Trophoblast cell (in vitro differentiated cells and primary cell): ENCODE results near the gene LIG3.
A peak's percentile ranks its signal among the peaks of the same experiment; 100 is the strongest.

Experiments
- DNase-seq, 2 donors: peaks; one replicate each; pipeline ENCODE4 v3.0.0-alpha.2; 2016
- H2AFZ ChIP-seq: 2 replicates; pipeline ENCODE4 v1.6.1; 2013; ENCODE audit warnings: low read length, moderate library complexity, mild to moderate bottlenecking; ENCODE audit not compliant: insufficient read depth, poor library complexity
- H2AK5ac ChIP-seq: 2 replicates; pipeline ENCODE4 v1.6.1; 2013; ENCODE audit warnings: mild to moderate bottlenecking, low read length
- H2BK120ac ChIP-seq: 2 replicates; pipeline ENCODE4 v1.6.1; 2013; ENCODE audit warnings: low read length, mild to moderate bottlenecking, moderate library complexity; ENCODE audit not compliant: insufficient read depth, poor library complexity
- H2BK12ac ChIP-seq: 2 replicates; pipeline ENCODE4 v1.6.1; 2013; ENCODE audit warnings: mild to moderate bottlenecking, low read length, moderate library complexity
- H2BK5ac ChIP-seq: 2 replicates; pipeline ENCODE4 v1.6.1; 2013; ENCODE audit warnings: low read length, low read depth, moderate library complexity, mild to moderate bottlenecking; ENCODE audit not compliant: poor library complexity
- H3K14ac ChIP-seq: 2 replicates; pipeline ENCODE4 v1.6.1; 2013; ENCODE audit warnings: mild to moderate bottlenecking, low read length
- H3K18ac ChIP-seq: 2 replicates; pipeline ENCODE4 v1.6.1; 2013; ENCODE audit warnings: mild to moderate bottlenecking, low read length
- H3K23ac ChIP-seq: 2 replicates; pipeline ENCODE4 v1.6.1; 2013; ENCODE audit warnings: low read length
- H3K27ac ChIP-seq: 2 replicates; pipeline ENCODE4 v1.5.1; 2013; ENCODE audit warnings: low read depth, mild to moderate bottlenecking, inconsistent platforms, low read length, moderate library complexity
- H3K27me3 ChIP-seq: 2 replicates; pipeline ENCODE4 v1.6.1; 2013; ENCODE audit warnings: inconsistent platforms, mild to moderate bottlenecking, low read length, moderate library complexity; ENCODE audit not compliant: insufficient read depth
- H3K36me3 ChIP-seq, 2 experiments: 1 replicate in 1 of 2; 2 replicates in 1 of 2; pipeline ENCODE4 v1.6.1; 2013; ENCODE audit warnings: low read length in 2 of 2, mild to moderate bottlenecking in 2 of 2, moderate library complexity in 1 of 2; ENCODE audit not compliant: insufficient read depth in 2 of 2, control insufficient read depth in 1 of 2
- H3K4ac ChIP-seq: 2 replicates; pipeline ENCODE4 v1.6.1; 2013; ENCODE audit warnings: low read depth, mild to moderate bottlenecking, low read length, moderate library complexity
- H3K4me1 ChIP-seq, 2 experiments: 1 replicate in 1 of 2; 2 replicates in 1 of 2; pipeline ENCODE4 v1.6.1; 2013; ENCODE audit warnings: low read length in 2 of 2, mild to moderate bottlenecking in 2 of 2, moderate library complexity in 1 of 2; ENCODE audit not compliant: insufficient read depth in 2 of 2, control insufficient read depth in 1 of 2
- H3K4me2 ChIP-seq: 2 replicates; pipeline ENCODE4 v1.6.1; 2013; ENCODE audit warnings: inconsistent platforms, mild to moderate bottlenecking, low read length, moderate library complexity
- H3K4me3 ChIP-seq: 2 replicates; pipeline ENCODE4 v1.5.1; 2013; ENCODE audit warnings: mild to moderate bottlenecking, low read depth, low read length, inconsistent platforms
- H3K79me1 ChIP-seq: one replicate; pipeline ENCODE4 v1.6.1; 2013; ENCODE audit warnings: low read length
- H3K79me2 ChIP-seq: 2 replicates; pipeline ENCODE4 v1.6.1; 2013; ENCODE audit warnings: low read length, mild to moderate bottlenecking; ENCODE audit not compliant: control insufficient read depth, insufficient read depth, poor library complexity
- H3K9ac ChIP-seq: 2 replicates; pipeline ENCODE4 v1.6.1; 2013; ENCODE audit warnings: mild to moderate bottlenecking, low read length
- H3K9me3 ChIP-seq: 2 replicates; pipeline ENCODE4 v1.6.1; 2013; ENCODE audit warnings: low read depth, mild to moderate bottlenecking, control low read depth, inconsistent platforms, low read length; ENCODE audit not compliant: insufficient read depth
- H4K12ac ChIP-seq: 2 replicates; pipeline ENCODE4 v1.6.1; 2013; ENCODE audit warnings: low read depth, mild to moderate bottlenecking, low read length, moderate library complexity
- H4K8ac ChIP-seq: 2 replicates; pipeline ENCODE4 v1.6.1; 2013; ENCODE audit warnings: low read depth, mild to moderate bottlenecking, low read length, moderate library complexity
- H4K91ac ChIP-seq: one replicate; pipeline ENCODE4 v1.6.1; 2013; ENCODE audit warnings: low read depth, mild to moderate bottlenecking, low read length, moderate library complexity
- WGBS: extraction: QIAGEN DNeasy Blood & Tissue Kit; methylation state at CpG from one replicate; pipeline ENCODE4 v1.1.7; 2013; ENCODE audit warnings: missing lambda C conversion rate; ENCODE audit not compliant: insufficient read length, insufficient coverage; ENCODE audit errors: extremely low coverage; 5-methylcytosine and 5-hydroxymethylcytosine counted together

The LIG3 gene

DNA sequence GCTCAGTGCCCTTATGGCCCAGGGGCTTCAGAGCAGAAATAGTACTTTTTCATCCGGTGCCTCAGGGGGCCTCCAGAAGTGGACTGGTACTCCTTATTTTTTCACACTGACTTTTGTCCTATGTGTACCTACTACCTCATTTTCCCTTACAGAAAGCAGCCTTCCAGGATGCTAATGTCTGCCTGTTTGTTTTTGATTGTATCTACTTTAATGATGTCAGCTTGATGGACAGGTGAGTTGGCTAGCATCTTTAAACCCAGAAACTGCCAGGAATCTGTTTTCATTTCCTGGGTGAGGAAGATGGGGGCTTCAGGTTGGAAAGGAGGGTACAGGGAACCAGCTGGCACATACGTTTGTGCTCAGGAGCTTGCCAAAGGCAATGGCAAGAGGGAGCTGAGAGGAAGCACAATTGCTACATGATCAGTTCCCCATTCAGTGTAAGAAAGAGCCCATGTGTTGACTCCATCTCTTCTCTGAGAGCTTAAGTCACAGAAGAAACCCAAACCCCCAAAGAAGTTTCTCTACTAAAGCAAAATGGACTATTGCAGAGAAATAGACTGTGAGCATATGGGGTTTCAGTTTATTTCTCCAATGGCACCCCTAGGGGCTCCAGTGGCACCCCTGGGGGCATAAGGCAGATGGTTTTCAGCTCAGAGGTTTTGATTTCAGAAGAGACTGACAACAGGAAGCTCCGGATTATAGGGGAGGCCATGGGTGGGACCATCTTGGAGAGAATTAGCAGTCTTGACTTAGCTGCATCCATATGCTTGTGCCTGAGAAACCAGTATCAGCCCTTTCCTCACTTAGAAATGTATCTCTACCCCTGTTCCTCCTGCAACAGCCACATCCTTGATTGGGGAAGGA is 16.3 kb downstream of the LIG3 start:
- Histone ChIP-seq H3K79me2 (no peaks in the 10 kb centered on the region), H2BK120ac (no peak overlapping the region), H3K4me2 (no peak overlapping the region), H4K12ac (no peak overlapping the region), H3K4me3 (no peak overlapping the region), H3K27me3 (no peaks in the 10 kb centered on the region), H3K27ac (no peak overlapping the region), H3K36me3 (peaks cover 46 to 83% of the 10 kb centered on the region in 2 experiments), H3K9me3 (no peaks in the 10 kb centered on the region), H2AFZ (no peak overlapping the region), H3K79me1 (no peaks in the 10 kb centered on the region), H3K23ac (no peak overlapping the region), H3K14ac (no peak overlapping the region), H3K4ac (no peak overlapping the region), H2AK5ac (no peak overlapping the region), H4K8ac (no peak overlapping the region), H2BK5ac (no peak overlapping the region), H3K9ac (no peak overlapping the region), H4K91ac (no peak overlapping the region), H2BK12ac (no peak overlapping the region), H3K4me1 (peaks cover 0 to 3% of the 10 kb centered on the region in 2 experiments), H3K18ac (no peak overlapping the region)
- no peak for DNase-seq
- no CpG with 5 or more reads among the region's 3 CpGs for WGBS

DNA sequence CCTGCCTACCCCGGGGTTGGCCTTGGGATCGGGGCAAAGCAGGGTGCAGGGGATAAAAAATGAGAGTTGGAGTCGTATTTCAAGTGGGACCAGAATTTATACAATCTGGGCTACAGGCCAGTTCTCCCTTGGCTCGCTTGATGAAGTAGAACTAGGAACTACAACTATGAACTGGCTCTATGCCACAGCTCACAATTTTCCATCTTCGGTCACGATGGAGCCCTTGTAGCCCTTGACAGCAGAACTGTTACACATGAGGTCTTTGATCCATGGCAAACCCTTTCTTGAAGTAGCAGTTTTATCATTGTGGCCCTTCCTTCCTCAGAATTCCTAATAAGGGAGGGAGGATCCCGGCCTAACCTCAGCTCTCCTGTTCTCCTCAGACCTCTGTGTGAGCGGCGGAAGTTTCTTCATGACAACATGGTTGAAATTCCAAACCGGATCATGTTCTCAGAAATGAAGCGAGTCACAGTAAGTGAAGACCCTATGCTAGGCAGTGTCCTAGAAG is 17.1 kb downstream of the LIG3 start:
- WGBS, result no CpG with 5 or more reads among the region's 11 CpGs
- H3K27ac ChIP-seq, result no peak overlapping the region

GRCh38 chr17:34998205-34998604 is 17.9 kb downstream of the LIG3 start:
- Histone ChIP-seq H3K9me3 (no peaks in the 10 kb centered on the region), H3K27me3 (no peaks in the 10 kb centered on the region), H2BK12ac (no peak overlapping the region), H3K4me1 (peaks cover 0 to 3% of the 10 kb centered on the region in 2 experiments), H3K9ac (no peak overlapping the region), H2AK5ac (no peak overlapping the region), H3K4me2 (no peak overlapping the region), H3K36me3 (peaks cover 55 to 83% of the 10 kb centered on the region in 2 experiments), H3K4ac (no peak overlapping the region), H2BK5ac (no peak overlapping the region), H2BK120ac (no peak overlapping the region), H3K14ac (no peak overlapping the region), H2AFZ (no peak overlapping the region), H3K4me3 (no peak overlapping the region), H3K27ac (no peak overlapping the region), H3K18ac (no peak overlapping the region), H3K79me2 (no peaks in the 10 kb centered on the region), H4K8ac (no peak overlapping the region), H3K23ac (no peak overlapping the region), H3K79me1 (no peaks in the 10 kb centered on the region), H4K12ac (no peak overlapping the region), H4K91ac (no peak overlapping the region)
- peak; percentile 43 to 63 for DNase-seq
- WGBS, result no CpG with 5 or more reads among the region's 5 CpGs

More for the DNA sequence above, 17.1 kb downstream of the LIG3 start:
- Histone ChIP-seq H4K8ac (no peak overlapping the region), H3K23ac (no peak overlapping the region), H3K4me1 (peaks cover 0 to 3% of the 10 kb centered on the region in 2 experiments), H2BK5ac (no peak overlapping the region), H3K9me3 (no peaks in the 10 kb centered on the region), H3K14ac (no peak overlapping the region), H3K18ac (no peak overlapping the region), H3K79me2 (no peaks in the 10 kb centered on the region), H3K4ac (no peak overlapping the region), H2BK12ac (no peak overlapping the region), H2AFZ (no peak overlapping the region), H3K4me2 (no peak overlapping the region), H3K4me3 (no peak overlapping the region), H2BK120ac (no peak overlapping the region), H3K79me1 (no peaks in the 10 kb centered on the region), H3K9ac (no peak overlapping the region), H3K27me3 (no peaks in the 10 kb centered on the region), H3K36me3 (peaks cover 49 to 83% of the 10 kb centered on the region in 2 experiments), H4K91ac (no peak overlapping the region), H4K12ac (no peak overlapping the region), H2AK5ac (no peak overlapping the region)
- no peak for DNase-seq

DNA sequence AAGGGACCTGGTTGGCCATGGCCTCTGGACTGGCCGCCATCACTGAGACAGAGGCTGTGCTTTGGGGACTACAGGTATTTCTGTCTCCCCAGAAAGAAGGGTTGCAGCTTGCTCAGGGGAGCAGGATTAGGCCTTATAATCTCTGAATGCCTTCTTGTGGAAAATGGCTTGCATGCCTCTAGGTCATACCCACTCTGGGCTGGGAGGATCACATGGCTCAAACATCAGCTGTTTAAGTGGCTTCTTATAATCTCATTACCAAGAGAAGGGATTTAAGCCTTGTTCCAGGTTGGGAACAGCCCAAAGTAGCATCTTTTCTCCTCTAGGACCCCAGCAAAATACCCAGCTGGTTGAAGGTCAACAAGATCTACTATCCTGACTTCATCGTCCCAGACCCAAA is 19.1 kb downstream of the LIG3 start:
- Histone ChIP-seq H3K9me3 (no peaks in the 10 kb centered on the region), H2BK120ac (no peak overlapping the region), H4K12ac (no peak overlapping the region), H2BK12ac (no peak overlapping the region), H2BK5ac (no peak overlapping the region), H2AK5ac (no peak overlapping the region), H3K9ac (no peak overlapping the region), H3K27me3 (no peaks in the 10 kb centered on the region), H3K27ac (no peak overlapping the region), H3K23ac (no peak overlapping the region), H3K4me2 (no peak overlapping the region), H3K79me2 (no peaks in the 10 kb centered on the region), H2AFZ (no peak overlapping the region), H4K91ac (no peak overlapping the region), H3K4me1 (peaks cover 0 to 3% of the 10 kb centered on the region in 2 experiments), H3K14ac (no peak overlapping the region), H3K4me3 (no peak overlapping the region), H3K18ac (no peak overlapping the region), H3K79me1 (no peaks in the 10 kb centered on the region), H3K4ac (no peak overlapping the region), H4K8ac (no peak overlapping the region), H3K36me3 (peaks cover 60 to 84% of the 10 kb centered on the region in 2 experiments)
- no CpG with 5 or more reads among the region's 2 CpGs for WGBS
- no peak for DNase-seq
